DMS114 treated with DMSO at 0.1 percent for 48 hours (cell line): Measurements from ENCODE around the gene FSIP1.

Source experiments
- DNase-seq: peaks from one replicate; lab custom pipeline; 2025; ENCODE audit not compliant: unreplicated experiment; lab: John Stamatoyannopoulos, UW

The FSIP1 gene

DNA sequence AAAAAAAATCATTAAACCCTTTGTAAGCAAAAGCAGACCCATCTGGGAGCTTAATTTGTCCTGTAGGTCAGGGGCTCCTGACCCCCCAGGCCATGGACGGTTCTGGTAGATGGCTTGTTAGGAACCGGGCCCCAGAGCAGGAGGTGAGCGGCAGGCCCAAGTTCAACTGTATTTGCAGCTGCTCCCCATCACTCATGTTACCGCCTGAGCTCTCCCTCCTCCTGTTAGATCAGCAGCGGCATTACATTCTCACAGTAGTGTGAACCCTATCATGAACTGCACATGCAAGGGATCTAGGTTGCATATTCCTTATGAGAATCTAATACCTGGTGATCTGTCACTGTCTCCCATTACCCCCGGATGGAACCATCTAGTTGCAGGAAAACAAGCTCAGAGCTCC, 60.7 kb downstream of the FSIP1 start:
- DNase-seq = no peak

GRCh38 chr15:39720621-39721611, 61.7 kb downstream of the FSIP1 start:
- DNase-seq = no peak

GRCh38 chr15:39720081-39720480, 62.6 kb downstream of the FSIP1 start:
- no peak for DNase-seq

- DNase-seq = no peak
Measured at GRCh38 chr15:39719109-39719508, 63.5 kb downstream of the FSIP1 start.

DNA sequence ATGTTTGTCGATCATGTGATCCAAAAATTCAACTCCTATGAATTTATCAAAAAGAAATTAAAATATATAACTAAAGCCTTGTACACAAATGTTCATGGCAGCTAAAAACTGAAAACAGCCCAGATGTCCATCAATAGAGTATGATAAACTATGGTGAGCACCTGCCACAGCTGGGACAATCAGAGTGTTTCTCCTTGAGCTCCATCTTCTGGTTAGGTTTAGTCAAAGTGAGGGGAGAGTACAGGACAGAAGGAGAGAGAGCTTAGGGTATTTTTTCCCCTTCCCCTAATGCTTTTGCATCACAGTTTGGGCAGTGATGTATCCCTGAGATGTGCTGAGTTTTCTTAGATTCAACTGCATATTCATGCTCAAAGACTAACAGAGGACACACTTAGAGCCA, 65.5 kb downstream of the FSIP1 start:
- DNase-seq = no peak

DNA sequence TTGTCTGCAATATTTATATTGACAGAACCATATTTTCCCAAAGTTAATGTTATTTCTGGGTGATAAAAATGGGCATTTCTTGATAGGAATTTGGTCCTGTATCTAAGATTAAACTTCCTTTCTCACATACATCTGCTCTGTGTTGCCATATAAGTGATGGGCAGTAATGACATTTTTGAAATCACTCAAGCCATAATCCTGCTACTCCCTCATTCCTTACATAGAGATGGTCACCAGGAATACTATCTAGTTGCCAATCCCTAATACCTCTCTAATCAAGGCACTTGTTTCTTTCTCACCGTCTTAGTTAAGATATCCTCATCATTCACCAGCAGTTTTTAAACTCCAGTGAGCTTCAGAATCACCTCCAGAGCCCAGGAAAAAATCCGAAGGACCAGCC, 68.4 kb downstream of the FSIP1 start:
- DNase-seq = no peak

DNA sequence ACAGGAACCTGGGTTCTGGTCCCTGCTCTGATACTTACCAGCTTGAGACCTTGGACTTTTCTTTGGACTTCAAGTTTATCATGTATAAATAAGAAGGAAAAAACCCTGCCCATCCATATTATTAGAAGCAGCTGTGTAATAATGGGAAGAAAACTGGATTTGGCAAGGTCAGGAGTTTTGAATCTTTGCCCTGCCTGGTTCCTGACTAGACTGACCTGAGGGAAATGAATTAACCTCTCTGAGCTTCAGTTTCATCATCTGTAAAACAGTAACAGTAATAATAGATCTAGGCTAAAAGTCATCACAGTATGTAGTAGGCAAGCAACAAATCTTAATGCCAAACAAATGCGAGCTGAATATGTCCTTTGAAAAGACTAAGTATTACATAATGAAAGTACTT, 68.8 kb downstream of the FSIP1 start:
- DNase-seq = no peak

- no peak for DNase-seq
Measured at GRCh38 chr15:39710681-39711080, 72.0 kb downstream of the FSIP1 start.

- DNase-seq = no peak
Measured at GRCh38 chr15:39709941-39710340, 72.7 kb downstream of the FSIP1 start.

- DNase-seq = no peak
Measured at GRCh38 chr15:39706206-39706605, 76.4 kb downstream of the FSIP1 start.

DNA sequence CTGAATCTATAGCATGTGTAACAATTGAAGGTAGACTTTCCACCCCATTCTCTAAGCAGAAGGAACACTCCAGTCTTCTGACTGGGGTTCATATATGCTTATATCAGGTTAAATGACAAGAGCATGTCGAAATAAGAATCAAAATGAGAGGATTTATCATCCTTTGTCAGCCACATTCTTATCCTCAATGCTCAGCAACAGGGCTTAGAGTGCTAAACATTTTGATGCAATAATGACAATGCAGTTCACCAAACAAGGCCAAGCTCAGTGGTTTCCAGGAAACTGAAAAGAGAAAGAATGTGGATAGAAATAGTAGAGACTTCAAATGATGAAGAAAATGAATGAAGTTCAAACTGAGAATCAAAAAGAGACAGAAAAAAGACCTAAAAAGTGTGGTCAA, 78.0 kb downstream of the FSIP1 start:
- DNase-seq = no peak

- DNase-seq = no peak
Measured at GRCh38 chr15:39704235-39704634, 78.4 kb downstream of the FSIP1 start.

DNA sequence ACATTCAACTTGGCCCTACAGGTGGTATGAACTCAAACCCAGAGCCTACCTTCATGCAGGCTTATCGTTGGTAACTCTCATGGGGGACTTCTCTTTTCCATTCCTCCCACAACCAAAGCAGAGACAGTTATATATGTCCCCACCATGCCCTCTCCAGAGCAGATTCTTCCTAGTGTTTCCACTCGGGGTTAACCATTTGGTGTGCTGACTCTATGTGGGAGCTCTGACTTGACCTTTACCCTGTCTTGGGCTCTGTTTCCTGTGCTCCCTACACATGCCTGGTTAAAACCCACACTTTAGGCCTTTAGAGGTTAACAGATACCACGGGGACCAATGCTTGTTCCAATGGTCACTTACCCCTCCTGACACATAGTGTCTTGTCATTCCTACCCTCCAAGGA, 80.7 kb downstream of the FSIP1 start:
- DNase-seq = no peak

DNA sequence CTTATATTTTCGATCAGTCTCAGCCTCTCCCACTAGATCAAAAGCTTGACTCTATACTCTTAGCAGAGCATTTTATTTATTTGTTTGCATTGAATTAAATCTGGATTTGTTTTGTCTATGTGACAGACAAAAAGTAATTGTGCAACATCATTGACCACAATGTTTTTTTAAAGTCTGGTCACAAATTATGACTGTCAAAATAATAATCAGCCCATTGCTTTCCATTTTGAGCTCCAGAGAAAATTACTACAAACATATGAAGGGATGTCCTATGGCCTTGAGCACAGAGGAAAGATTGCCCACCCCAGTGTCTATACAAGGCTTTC, 82.3 kb downstream of the FSIP1 start:
- no peak for DNase-seq

GRCh38 chr15:39699516-39700374, 82.9 kb downstream of the FSIP1 start:
- DNase-seq = no peak

- no peak for DNase-seq
Measured at GRCh38 chr15:39698444-39699390, 83.9 kb downstream of the FSIP1 start.

DNA sequence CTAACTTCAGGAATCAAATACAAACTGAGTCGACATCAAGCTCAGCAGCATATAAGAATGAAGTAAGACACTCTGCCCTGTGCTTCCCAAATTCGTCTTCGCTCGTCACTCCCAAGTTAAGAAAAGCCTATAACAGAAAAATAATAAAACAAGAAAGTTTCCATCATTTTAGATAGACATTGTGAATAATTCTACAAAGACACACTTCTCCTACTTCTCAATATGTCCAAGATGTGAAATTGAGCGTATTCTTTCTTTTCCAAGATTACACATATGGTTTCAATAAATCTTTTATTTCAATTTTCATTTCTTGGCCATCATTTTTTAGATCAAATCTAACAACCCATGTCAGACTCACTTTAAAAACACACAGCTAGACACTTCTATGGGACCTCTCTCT, 85.1 kb downstream of the FSIP1 start:
- DNase-seq = no peak

DNA sequence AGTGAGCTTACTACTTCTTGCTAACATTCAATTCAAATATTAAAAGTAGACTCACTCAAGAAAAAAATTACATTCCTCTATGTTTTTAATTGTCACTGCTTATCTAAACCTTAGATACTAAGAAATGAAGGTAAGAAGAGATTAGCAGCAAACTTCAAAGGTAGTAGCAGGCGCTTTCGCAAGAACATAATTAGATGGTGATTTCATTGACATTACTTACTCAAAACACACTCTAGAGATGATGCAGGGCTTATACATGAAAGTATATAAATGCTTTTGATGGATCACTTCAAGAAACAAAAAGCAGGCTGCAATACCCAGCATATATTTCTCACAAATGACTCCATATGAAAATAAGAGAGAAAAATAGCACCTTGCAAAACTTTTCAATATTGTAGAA, 86.8 kb downstream of the FSIP1 start:
- no peak for DNase-seq

DNA sequence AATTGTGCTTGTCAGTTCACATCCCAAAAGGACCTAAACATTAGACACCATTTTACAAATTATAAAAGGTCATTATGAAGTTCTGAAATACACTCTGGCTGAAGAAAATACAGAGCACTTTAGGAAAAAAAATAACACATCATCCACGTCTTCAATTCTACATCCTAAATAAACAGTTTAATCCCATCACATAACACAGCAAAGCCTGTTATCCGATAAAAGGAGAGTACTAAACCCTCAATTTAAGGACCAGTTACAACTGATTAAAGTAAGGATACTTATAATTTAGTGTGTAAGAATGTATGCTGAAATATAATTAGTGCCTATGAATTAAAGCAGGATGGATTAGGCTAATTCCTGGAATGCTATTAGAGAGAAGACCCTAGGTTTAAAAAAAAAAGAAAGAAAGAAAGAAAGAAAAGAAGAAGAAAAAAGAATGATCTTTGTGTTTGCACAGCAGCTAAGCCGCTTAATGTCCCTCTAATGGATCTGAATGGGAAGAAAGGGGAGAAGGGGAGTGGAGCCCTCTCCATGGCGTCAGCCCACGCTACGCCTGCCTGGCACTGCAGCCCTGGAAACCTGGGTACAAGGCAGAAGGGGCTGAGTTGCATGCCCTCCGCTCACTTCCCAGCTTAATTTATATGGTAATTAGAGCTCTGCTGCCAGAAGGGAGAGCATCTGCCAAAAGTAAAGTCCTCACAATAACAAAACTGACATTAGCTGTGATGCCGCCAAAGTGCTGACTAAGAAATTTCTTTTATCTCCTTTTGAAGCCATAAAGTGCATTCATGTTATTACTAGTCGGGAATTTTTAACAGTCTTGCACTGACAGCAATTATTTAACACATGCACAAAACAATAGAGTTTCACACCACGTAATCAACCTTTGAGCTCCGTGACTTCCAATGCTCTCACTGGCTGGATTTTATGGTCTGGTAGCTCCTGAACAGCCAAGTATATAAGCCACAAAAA, 90.0 kb downstream of the FSIP1 start:
- DNase-seq = no peak
